K562 (cell line): ENCODE data around the gene TRIM33. TPM values are rescaled to one million over a fixed set of nuclear protein-coding genes. Genes with fewer than 3 reads are reported as not detected.

Experiments
- ATAC-seq: fragments of 200-7000 bp; cut with Tn5 transposase; 3 replicates; pipeline ENCODE4 v1.9.1; 2020; ENCODE audit warnings: moderate library complexity
- BruUV-seq: library from RNA; stranded (reverse); fragments of 400-500 nt; replicated peaks from 2 replicates; lab custom pipeline; 2021; lab: Mats Ljungman, UMichigan
- CTCF ChIA-PET: fragments of 300-600 bp; formaldehyde crosslinking; extraction: SDS; loops from one replicate; lab custom pipeline; 2021; ENCODE audit warnings: low intra/inter-chr PET ratio; lab: Yijun Ruan, JAX
- POLR2A ChIA-PET: fragments of 300-600, 350-650 bp; sonication (Branson Sonifier 250); formaldehyde crosslinking; extraction: SDS; loops from one replicate; lab custom pipeline; 2021; ENCODE audit warnings: antibody characterized with exemption, inconsistent platforms; lab: Yijun Ruan, JAX
- DNase-seq, 4 experiments: peaks; one replicate each; pipeline versions ENCODE4 v3.0.0 to v3.0.0-alpha.2; 2011 to 2018; ENCODE audit warnings: low spot score in 3 of 4, mixed read lengths in 3 of 4; ENCODE audit errors: extremely low read depth in 1 of 4
- FAIRE-seq: peaks from 2 replicates; lab custom pipeline; 2011; peaks lifted over from hg19 to GRCh38; lab: Jason Lieb, UNC
- H2AFZ ChIP-seq: 2 replicates; pipeline ENCODE4 v1.6.0; 2011; ENCODE audit warnings: low read depth, low read length, control low read depth, inconsistent platforms
- H3K27ac ChIP-seq: fragments of 200-600 bp; 3 replicates; pipeline ENCODE4 v1.8.0; 2011; ENCODE audit warnings: low read depth, mild to moderate bottlenecking, control low read depth, inconsistent platforms, low read length, moderate library complexity, mixed read lengths; ENCODE audit errors: extremely low read depth
- H3K27me3 ChIP-seq, 2 experiments: fragments of 300-600 bp in 1 of 2; 2 replicates in 1 of 2; 3 replicates in 1 of 2; pipeline versions ENCODE4 v1.6.0 to v1.8.0; 2011; ENCODE audit warnings: inconsistent platforms in 2 of 2, low read length in 2 of 2, mild to moderate bottlenecking in 1 of 2, mixed read lengths in 1 of 2, moderate library complexity in 1 of 2; ENCODE audit not compliant: control insufficient read depth in 2 of 2, insufficient read depth in 2 of 2
- H3K36me3 ChIP-seq: fragments of 300-600 bp; 3 replicates; pipeline ENCODE4 v1.8.0; 2011; ENCODE audit warnings: mild to moderate bottlenecking, low read length, inconsistent platforms; ENCODE audit not compliant: control insufficient read depth, insufficient read depth
- H3K4me1 ChIP-seq, 2 experiments: fragments of 200-600 bp in 1 of 2; replicated peaks in 1 of 2; 2 replicates in 1 of 2; 3 replicates in 1 of 2; pipeline versions ENCODE4 v1.5.1 to v1.8.0; 2011; ENCODE audit warnings: inconsistent platforms in 2 of 2, low read length in 2 of 2, mild to moderate bottlenecking in 1 of 2, mixed read lengths in 1 of 2, moderate library complexity in 1 of 2; ENCODE audit not compliant: control insufficient read depth in 2 of 2, insufficient read depth in 2 of 2
- H3K4me2 ChIP-seq: 2 replicates; pipeline ENCODE4 v1.6.1; 2011; ENCODE audit warnings: low read length, control low read depth, inconsistent platforms, mixed read lengths; ENCODE audit not compliant: insufficient read depth
- H3K4me3 ChIP-seq: fragments of 200-600 bp; sonication (generic), shearing (Covaris generic); 2 replicates; pipeline ENCODE4 v1.5.1; 2016; ENCODE audit warnings: control low read depth, inconsistent platforms
- H3K79me2 ChIP-seq: fragments of 200-600 bp; 3 replicates; pipeline ENCODE4 v1.8.0; 2011; ENCODE audit warnings: low read length, inconsistent platforms; ENCODE audit not compliant: control insufficient read depth, insufficient read depth
- H3K9ac ChIP-seq, 2 experiments: 2 replicates each; pipeline versions ENCODE4 v1.6.0 to v1.6.1; 2011; ENCODE audit warnings: low read depth in 2 of 2, low read length in 2 of 2, control low read depth in 1 of 2, inconsistent platforms in 1 of 2, mild to moderate bottlenecking in 1 of 2, mixed read lengths in 1 of 2; ENCODE audit not compliant: insufficient read depth in 1 of 2
- H3K9me1 ChIP-seq: one replicate; pipeline ENCODE4 v1.6.0; 2011; ENCODE audit warnings: inconsistent platforms, mild to moderate bottlenecking, low read length, moderate library complexity; ENCODE audit not compliant: control insufficient read depth, insufficient read depth
- H3K9me3 ChIP-seq: replicated peaks from 2 replicates; pipeline ENCODE4 v1.5.1; 2011; ENCODE audit warnings: low read depth, low read length, inconsistent platforms; ENCODE audit not compliant: control insufficient read depth, insufficient read depth
- H4K20me1 ChIP-seq: replicated peaks from 2 replicates; pipeline ENCODE4 v1.6.1; 2011; ENCODE audit warnings: low read length, inconsistent platforms, mixed read lengths; ENCODE audit not compliant: control insufficient read depth, insufficient read depth
- HEY1 ChIP-seq: fragments of 250-450 bp; sonication (Bioruptor Pico); IDR thresholded peaks from 2 replicates; pipeline ENCODE4 v1.5.0; 2020; ENCODE audit warnings: mild to moderate bottlenecking, moderate library complexity, borderline replicate concordance
- MTA1 ChIP-seq: fragments of 450-650 bp; IDR thresholded peaks from 2 replicates; pipeline ENCODE4 v1.6.1; 2017; ENCODE audit warnings: borderline replicate concordance
- RBM34 ChIP-seq: fragments of 200-400 bp; formaldehyde crosslinking; IDR thresholded peaks from 2 replicates; pipeline ENCODE4 v1.6.1; 2018; ENCODE audit warnings: low read length, borderline replicate concordance; ENCODE audit not compliant: insufficient read depth
- ZNF699 ChIP-seq: fragments of 250-450 bp; sonication (Bioruptor Pico); IDR thresholded peaks from 2 replicates; pipeline ENCODE4 v1.8.0; 2021; ENCODE audit warnings: mild to moderate bottlenecking, moderate library complexity; ENCODE audit not compliant: insufficient replicate concordance
- WGBS: fragments of 100-300 bp; shearing (Covaris generic); methylation state at CpG from one replicate; pipeline ENCODE4 v1.1.6; 2016; ENCODE audit warnings: low coverage, mixed read lengths; ENCODE audit not compliant: insufficient coverage; ENCODE audit errors: missing lambda C conversion rate; 5-methylcytosine and 5-hydroxymethylcytosine counted together
- in situ Hi-C: fragments of 300-500 bp; cut with MboI; formaldehyde crosslinking; loops from 4 replicates; pipeline ENCODE4 v1.15.0; 2018; ENCODE audit warnings: inconsistent platforms, mixed read lengths
- intact Hi-C: fragments of 100-400 bp; cut with micrococcal nuclease; formaldehyde crosslinking; loops from 2 replicates; pipeline ENCODE4 v1.14.2; 2022
- polyA plus RNA-seq, 8 experiments: library from polyadenylated mRNA; depleted of rRNA in 4 of 8; stranded (reverse) in 5 of 8; unstranded in 3 of 8; fragments of >200 nt; fragmentation: Nextera tagmentation in 2 of 8; fragmentation: Illumina TruSeq in 1 of 8; extraction: Ambion mirVana in 2 of 8; extraction: Trizol in 1 of 8; gene quantifications; 2 replicates each; pipeline versions ENCODE4 v1.2.1 to v1.2.3, GENCODE V29; 2011 to 2014; ENCODE audit warnings: inconsistent platforms in 1 of 8, missing spikeins in 1 of 8
- total RNA-seq, 7 experiments: library from RNA; depleted of rRNA in 6 of 7; stranded (reverse); fragments of >200 nt in 6 of 7; fragmentation: Illumina TruSeq in 2 of 7; extraction: Trizol in 2 of 7; gene quantifications; 2 replicates each; pipeline versions ENCODE4 v1.2.1 to v1.2.3, GENCODE V29; 2011 to 2021; ENCODE audit warnings: low replicate concordance in 1 of 7
- TF ChIP-seq, protein P1 (sequence below), 3 experiments: fragments of 200-800 bp in 1 of 3; fragments of 250-450 bp in 1 of 3; fragments of 450-650 bp in 1 of 3; sonication (Bioruptor Pico) in 1 of 3; sonication (Bioruptor generic) in 1 of 3; formaldehyde crosslinking in 1 of 3; IDR thresholded peaks; 2 replicates each; pipeline versions ENCODE4 v1.6.1 to v1.8.0; 2016 to 2022; ENCODE audit warnings: mild to moderate bottlenecking in 2 of 3, missing genetic modification characterization in 2 of 3, missing compliant biosample characterization in 1 of 3, moderate library complexity in 1 of 3

Gene TRIM33
- total and polyA plus RNA-seq, 9 of the 15 experiments (the other 6 are each of a cell fraction or from before 2014, with no cell fraction given) = 9.3 to 58.4 (median 40.2) TPM

DNA sequence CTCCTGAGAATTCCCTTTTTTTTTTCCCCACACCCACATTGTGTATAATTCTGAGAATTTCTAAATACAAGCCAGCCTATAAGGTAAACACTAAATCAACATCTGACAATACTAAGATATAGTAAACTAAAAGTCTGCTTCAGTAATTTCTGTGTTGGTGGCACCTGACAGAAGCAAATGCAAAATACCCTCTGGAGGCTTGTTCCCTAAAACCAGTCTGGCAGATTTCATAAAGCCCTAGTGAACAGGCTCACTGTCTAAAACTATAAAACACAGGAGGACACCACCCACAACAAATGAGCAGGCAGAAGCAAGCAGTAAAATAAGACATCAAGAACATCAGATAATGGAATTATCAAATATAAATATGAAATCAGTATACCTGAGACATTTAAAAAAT lies 11.5 kb downstream of the TRIM33 start (continued):
- TF ChIP-seq MTA1 = no peak
- TF ChIP-seq RBM34 = no peak
- TF ChIP-seq ZNF699 (CRISPR knock-in tag) = no peak

DNA sequence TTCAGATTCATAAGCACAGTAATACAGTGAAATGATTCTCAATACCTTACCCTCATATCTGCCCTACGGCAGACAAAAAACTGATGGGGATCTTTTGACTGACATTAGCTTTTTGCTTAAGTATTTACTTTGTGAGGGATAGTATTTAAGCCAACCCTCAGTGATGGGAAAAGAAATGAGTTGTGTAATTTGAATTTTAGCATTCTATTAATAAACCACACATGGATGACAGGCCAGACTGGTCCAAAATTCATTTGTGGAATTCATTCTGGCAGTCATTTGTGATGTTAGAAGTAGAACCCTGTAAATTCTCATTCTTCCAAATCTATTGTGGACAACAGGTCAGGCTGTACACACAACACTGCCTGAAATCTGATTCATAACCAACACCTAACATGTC lies 14.9 kb downstream of the TRIM33 start:
- H4K20me1 ChIP-seq = no peaks in the 10 kb centered on the region
- no peak for DNase-seq
- no peak overlapping the region for H3K27ac ChIP-seq
- no peaks in the 10 kb centered on the region for H3K9me1 ChIP-seq
- TF ChIP-seq, protein P1, sequence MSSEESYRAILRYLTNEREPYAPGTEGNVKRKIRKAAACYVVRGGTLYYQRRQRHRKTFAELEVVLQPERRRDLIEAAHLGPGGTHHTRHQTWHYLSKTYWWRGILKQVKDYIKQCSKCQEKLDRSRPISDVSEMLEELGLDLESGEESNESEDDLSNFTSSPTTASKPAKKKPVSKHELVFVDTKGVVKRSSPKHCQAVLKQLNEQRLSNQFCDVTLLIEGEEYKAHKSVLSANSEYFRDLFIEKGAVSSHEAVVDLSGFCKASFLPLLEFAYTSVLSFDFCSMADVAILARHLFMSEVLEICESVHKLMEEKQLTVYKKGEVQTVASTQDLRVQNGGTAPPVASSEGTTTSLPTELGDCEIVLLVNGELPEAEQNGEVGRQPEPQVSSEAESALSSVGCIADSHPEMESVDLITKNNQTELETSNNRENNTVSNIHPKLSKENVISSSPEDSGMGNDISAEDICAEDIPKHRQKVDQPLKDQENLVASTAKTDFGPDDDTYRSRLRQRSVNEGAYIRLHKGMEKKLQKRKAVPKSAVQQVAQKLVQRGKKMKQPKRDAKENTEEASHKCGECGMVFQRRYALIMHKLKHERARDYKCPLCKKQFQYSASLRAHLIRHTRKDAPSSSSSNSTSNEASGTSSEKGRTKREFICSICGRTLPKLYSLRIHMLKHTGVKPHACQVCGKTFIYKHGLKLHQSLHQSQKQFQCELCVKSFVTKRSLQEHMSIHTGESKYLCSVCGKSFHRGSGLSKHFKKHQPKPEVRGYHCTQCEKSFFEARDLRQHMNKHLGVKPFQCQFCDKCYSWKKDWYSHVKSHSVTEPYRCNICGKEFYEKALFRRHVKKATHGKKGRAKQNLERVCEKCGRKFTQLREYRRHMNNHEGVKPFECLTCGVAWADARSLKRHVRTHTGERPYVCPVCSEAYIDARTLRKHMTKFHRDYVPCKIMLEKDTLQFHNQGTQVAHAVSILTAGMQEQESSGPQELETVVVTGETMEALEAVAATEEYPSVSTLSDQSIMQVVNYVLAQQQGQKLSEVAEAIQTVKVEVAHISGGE (CRISPR knock-in tag; IDR thresholded peaks at IDR 0.05) = peak in 1 of 3 experiments; percentile 48; a peak in 1 of 6 replicates
- TF ChIP-seq HEY1 (CRISPR knock-in tag) = no peak
- 95% methylated on average over 1 of the region's 1 CpG for WGBS
- no peak overlapping the region for H2AFZ ChIP-seq
- no peak overlapping the region for H3K4me2 ChIP-seq
- peaks cover 17% of the 10 kb centered on the region; the same call in 1 of the 3 replicates for H3K36me3 ChIP-seq
- H3K4me1 ChIP-seq = no peaks in the 10 kb centered on the region
- CTCF ChIA-PET = no interaction called here
- in situ Hi-C loops = no loop called here
- no peaks in the 10 kb centered on the region for H3K27me3 ChIP-seq
- H3K4me3 ChIP-seq = no peak overlapping the region
- intact Hi-C loops = no loop called here
- no peak for FAIRE-seq
- ATAC-seq = no peak
- no peaks in the 10 kb centered on the region for H3K9me3 ChIP-seq
- POLR2A ChIA-PET = interaction anchor here (1.2 kb wide), 1 partner anchor 15 kb away, joined by 3 read pairs; the partner anchor contains the start of gene TRIM33
- BruUV-seq = no TSS peak
- peaks cover 98% of the 10 kb centered on the region for H3K79me2 ChIP-seq
- no peak overlapping the region for H3K9ac ChIP-seq
